ENCODE measurements around the gene PNMA1. TPM values are rescaled to one million over a fixed set of nuclear protein-coding genes. Genes with fewer than 3 reads are reported as not detected.

PNMA1 gene
- total and polyA plus RNA-seq, 2 of the 13 experiments (the other 11 are each of a cell fraction or from before 2014, with no cell fraction given), result 7.0 to 8.3 TPM

- TF ChIP-seq ZBTB40 (IDR thresholded peaks at IDR 0.05) (no peak), ZBTB40 (CRISPR knock-in tag; IDR thresholded peaks at IDR 0.05) (no peak), IRF1 (CRISPR knock-in tag; IDR thresholded peaks at IDR 0.05; ENCODE audit: low read depth) (no peak), PITX1 (CRISPR knock-in tag; IDR thresholded peaks at IDR 0.05) (no peak), ZSCAN5A (CRISPR knock-in tag; IDR thresholded peaks at IDR 0.05; ENCODE audit: borderline replicate concordance) (no peak), POLR2A (IDR thresholded peaks at IDR 0.05; ENCODE audit: insufficient read depth in 1 of 2, low read depth in 2 of 2, low read length in 2 of 2) (no peak; a peak in 1 of 4 replicates), ZNF350 (CRISPR knock-in tag; IDR thresholded peaks at IDR 0.05; ENCODE audit: borderline replicate concordance, low read depth) (no peak), ZNF724P (CRISPR knock-in tag; IDR thresholded peaks at IDR 0.05; ENCODE audit: borderline replicate concordance) (no peak), ZNF704 (CRISPR knock-in tag; IDR thresholded peaks at IDR 0.05; ENCODE audit: borderline replicate concordance) (no peak), USF2 (IDR thresholded peaks at IDR 0.05; ENCODE audit: low read depth, low read length) (no peak), USF2 (CRISPR knock-in tag; IDR thresholded peaks at IDR 0.05; ENCODE audit: borderline replicate concordance) (no peak), ZNF446 (CRISPR knock-in tag; IDR thresholded peaks at IDR 0.05) (no peak)
Measured at GRCh38 chr14:73753887-73754795, 40.0 kb upstream of the PNMA1 start (continued).

Data from HepG2 (cell line).